ENCODE data around the gene SLC44A3.
"Not testable (repeated sequence)": the region's sequence is repeated elsewhere in the genome, so short reads cannot be mapped to it uniquely, and the experiment has no call there.

The SLC44A3 gene

DNA sequence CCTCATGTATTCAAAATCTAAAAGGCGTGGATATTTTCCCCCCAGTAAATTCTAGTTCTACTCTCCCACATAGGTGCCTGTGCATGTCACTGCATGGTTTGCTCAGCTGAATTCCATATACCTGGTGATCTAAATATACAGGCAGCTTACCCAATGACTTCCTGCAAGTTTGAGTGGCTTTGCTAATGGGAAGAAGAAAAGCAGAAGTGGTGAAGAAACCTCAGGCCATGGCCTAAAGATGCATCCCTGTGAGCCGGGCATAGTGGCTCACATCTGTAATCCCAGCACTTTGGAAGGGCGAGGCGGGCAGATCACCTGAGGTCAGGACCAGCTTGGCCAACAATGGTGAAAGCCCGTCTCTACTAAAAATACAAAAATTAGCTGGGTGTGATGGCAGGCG, 11.5 kb downstream of the SLC44A3 start:
- H3K4me3 ChIP-seq (ENCODE audit: low read depth, low read length): no peak overlapping the region
- TF ChIP-seq, protein P1, sequence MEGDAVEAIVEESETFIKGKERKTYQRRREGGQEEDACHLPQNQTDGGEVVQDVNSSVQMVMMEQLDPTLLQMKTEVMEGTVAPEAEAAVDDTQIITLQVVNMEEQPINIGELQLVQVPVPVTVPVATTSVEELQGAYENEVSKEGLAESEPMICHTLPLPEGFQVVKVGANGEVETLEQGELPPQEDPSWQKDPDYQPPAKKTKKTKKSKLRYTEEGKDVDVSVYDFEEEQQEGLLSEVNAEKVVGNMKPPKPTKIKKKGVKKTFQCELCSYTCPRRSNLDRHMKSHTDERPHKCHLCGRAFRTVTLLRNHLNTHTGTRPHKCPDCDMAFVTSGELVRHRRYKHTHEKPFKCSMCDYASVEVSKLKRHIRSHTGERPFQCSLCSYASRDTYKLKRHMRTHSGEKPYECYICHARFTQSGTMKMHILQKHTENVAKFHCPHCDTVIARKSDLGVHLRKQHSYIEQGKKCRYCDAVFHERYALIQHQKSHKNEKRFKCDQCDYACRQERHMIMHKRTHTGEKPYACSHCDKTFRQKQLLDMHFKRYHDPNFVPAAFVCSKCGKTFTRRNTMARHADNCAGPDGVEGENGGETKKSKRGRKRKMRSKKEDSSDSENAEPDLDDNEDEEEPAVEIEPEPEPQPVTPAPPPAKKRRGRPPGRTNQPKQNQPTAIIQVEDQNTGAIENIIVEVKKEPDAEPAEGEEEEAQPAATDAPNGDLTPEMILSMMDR (IDR thresholded peaks at IDR 0.05; ENCODE audit: borderline replicate concordance, insufficient read depth, low read depth, low read length): no peak

DNA sequence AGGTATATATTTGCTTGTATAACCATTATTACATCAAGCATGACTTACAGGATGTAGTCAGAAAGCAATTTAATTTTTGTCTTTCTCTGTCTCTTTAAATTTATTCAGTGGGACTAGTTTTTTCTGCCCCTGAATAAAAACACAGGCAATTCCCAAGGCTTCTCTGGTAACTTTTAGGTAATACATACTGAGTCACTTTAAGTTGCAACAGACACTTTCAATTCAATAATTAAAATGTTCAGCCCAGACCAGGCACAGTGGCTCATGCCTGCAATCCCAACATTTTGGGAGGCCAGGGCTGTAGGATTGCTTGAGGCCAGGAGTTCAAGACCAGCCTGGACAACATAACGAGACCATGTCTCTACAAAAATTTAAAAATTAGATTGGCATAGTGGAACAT, 12.3 kb downstream of the SLC44A3 start:
- TF ChIP-seq, protein P1 (IDR thresholded peaks at IDR 0.05; ENCODE audit: borderline replicate concordance, insufficient read depth, low read depth, low read length): no peak

DNA sequence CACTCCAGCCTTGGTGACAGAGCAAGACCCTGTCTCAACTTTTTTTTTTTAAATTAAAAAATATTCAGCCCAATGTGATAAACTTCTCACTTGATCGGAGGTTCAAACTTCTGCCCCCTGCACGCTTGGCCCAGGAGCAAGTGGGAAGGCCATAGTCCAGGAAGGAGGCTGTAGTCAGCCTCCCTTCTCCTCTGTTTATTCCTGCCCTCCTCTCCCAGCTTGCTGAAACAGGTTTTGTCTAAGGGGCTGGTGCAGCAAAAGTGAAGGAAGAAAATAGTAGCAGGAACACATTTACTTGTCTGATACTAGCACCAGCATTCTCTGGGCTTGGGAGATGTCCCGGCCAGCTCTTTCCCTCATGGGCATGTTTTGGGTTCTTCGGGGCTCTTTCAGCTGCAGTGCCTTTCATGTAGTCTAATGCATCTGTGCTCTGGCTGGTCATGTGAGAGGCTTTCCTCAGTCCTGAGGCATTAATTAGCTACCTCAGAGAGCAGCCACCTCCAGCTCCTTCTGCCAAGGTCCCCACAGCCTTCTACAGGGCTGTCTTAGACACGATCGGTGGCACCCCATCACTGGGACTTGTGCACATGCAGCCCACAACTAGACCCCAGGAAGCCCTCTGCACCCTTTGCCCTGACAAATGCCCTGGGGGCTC, 12.9 kb downstream of the SLC44A3 start:
- TF ChIP-seq, protein P1 (IDR thresholded peaks at IDR 0.05; ENCODE audit: borderline replicate concordance, insufficient read depth, low read depth, low read length): no peak
- no peak overlapping the region for H3K4me3 ChIP-seq (ENCODE audit: low read depth, low read length)

More for the DNA sequence above, 12.3 kb downstream of the SLC44A3 start:
- no peak overlapping the region for H3K4me3 ChIP-seq (ENCODE audit: low read depth, low read length)

DNA sequence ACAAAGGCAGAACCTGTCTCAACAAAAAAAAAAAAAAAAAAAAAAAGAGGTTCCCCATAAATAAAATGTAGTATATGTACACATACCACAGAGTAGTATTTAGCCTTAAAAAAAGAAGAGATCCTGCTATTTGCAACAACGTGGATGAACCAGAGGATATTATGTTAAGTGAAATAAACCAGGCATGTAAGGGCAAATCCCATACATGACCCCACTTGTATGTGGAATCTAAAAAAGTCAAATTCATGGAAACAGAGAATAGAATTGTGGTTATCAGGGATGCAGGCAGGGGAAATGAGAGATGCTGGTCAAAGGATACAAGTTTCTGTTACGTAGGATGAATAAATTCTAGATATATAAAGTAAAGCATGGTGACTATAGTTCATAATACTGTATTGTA, 16.7 kb downstream of the SLC44A3 start:
- H3K4me3 ChIP-seq (ENCODE audit: low read depth, low read length): no peak overlapping the region
- TF ChIP-seq, protein P1 (IDR thresholded peaks at IDR 0.05; ENCODE audit: borderline replicate concordance, insufficient read depth, low read depth, low read length): no peak

DNA sequence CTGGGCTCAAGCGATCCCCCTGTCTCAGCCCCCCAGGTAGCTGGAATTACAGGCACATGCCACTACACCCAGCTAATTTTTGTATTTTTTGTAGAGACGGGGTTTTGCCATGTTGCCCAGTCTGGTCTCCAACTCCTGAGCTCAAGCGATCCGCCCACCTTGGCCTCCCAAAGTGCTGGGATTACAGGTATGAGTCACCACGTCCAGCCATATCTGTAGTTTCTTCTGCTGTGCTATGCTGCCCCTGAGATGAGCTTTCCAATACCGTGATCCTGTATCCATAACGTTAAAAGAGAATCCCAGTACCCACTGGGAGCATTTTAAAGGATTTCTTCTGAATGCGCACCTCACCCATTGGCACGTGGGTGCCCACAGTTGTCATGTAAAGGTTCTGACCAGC, 20.2 kb downstream of the SLC44A3 start:
- not testable (repeated sequence) for H3K4me3 ChIP-seq (ENCODE audit: low read depth, low read length)

DNA sequence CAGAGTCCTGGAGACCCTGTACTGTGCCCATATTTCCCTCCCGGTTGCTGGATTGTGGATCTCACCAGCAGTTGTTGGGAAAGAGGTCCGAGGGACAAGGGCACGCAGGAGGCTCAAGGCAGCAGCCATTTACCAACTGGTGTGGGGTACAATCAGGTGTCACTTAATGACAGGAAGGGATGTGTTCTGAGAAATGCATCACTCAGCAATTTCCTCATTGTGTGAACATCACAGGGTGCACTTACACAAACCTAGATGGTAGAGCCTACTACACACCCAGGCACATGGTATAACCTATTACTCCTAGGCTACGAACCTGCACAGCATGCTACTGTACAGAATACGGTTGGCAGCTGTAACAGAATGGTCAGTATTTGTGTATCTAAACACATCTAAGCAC, 20.7 kb downstream of the SLC44A3 start:
- TF ChIP-seq, protein P1 (IDR thresholded peaks at IDR 0.05; ENCODE audit: borderline replicate concordance, insufficient read depth, low read depth, low read length): no peak
- no peak overlapping the region for H3K4me3 ChIP-seq (ENCODE audit: low read depth, low read length)

DNA sequence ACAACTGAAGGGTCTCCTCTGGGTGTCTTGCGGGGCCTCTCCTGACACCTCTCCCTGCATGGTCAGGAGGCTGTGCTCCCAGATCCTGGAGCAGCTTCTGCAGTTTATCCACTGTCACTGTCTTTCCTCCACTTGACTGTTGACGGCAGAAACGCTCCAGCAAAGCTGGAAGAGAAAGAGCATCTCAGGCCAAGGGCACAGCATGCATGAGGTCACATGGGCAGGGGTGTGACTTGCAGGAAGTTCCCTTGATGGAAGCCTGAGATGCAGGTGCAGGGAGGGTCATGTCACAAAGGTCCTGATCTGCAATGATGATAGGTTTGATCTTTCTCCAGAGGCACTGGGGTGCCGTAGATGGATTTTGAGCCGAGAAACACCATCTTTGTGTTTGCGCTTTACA, 23.3 kb downstream of the SLC44A3 start:
- H3K4me3 ChIP-seq (ENCODE audit: low read depth, low read length): no peak overlapping the region
- TF ChIP-seq, protein P1 (IDR thresholded peaks at IDR 0.05; ENCODE audit: borderline replicate concordance, insufficient read depth, low read depth, low read length): no peak

Data from GM12875 (cell line).